A549 (cell line): ENCODE results near the gene SFTPD. TPM values are rescaled to one million over a fixed set of nuclear protein-coding genes. Genes with fewer than 3 reads are reported as not detected.

Source experiments
- ATAC-seq, 2 experiments: fragments of 200-7000 bp in 1 of 2; fragments of >200 bp in 1 of 2; cut with Nextera tagmentation in 1 of 2; cut with Tn5 transposase in 1 of 2; 3 replicates each; pipeline versions ENCODE4 v1.8.0 to v1.9.1; 2018 to 2020; ENCODE audit warnings: mild to moderate bottlenecking in 1 of 2, moderate library complexity in 1 of 2
- CTCF ChIA-PET: fragments of 300-600 bp; sonication (Branson Sonifier 250); formaldehyde crosslinking; extraction: SDS; loops from one replicate; lab custom pipeline; 2021; ENCODE audit warnings: antibody characterized with exemption, inconsistent platforms; lab: Yijun Ruan, JAX
- POLR2A ChIA-PET: fragments of 350-600 bp; formaldehyde crosslinking; extraction: SDS; loops from one replicate; lab custom pipeline; 2021; ENCODE audit warnings: antibody characterized with exemption, inconsistent platforms; lab: Yijun Ruan, JAX
- DNase-seq, 2 experiments: peaks; one replicate each; pipeline versions ENCODE4 v3.0.0 to v3.0.0-alpha.2; 2011 to 2016; ENCODE audit warnings: low read depth in 1 of 2, low spot score in 1 of 2
- FAIRE-seq: peaks from 2 replicates; lab custom pipeline; 2011; peaks lifted over from hg19 to GRCh38; lab: Jason Lieb, UNC
- H3K27ac ChIP-seq, 2 experiments: fragments of >200 bp; sonication (Bioruptor Twin); formaldehyde crosslinking; 3 replicates each; pipeline ENCODE4 v1.5.1; 2016 to 2017
- H3K4me1 ChIP-seq: fragments of >200 bp; sonication (Bioruptor Twin); formaldehyde crosslinking; 3 replicates; pipeline ENCODE4 v1.6.1; 2016
- H3K4me2 ChIP-seq: fragments of >200 bp; sonication (Bioruptor Twin); formaldehyde crosslinking; 3 replicates; pipeline ENCODE4 v1.6.1; 2016
- H3K4me3 ChIP-seq: fragments of >200 bp; sonication (Bioruptor Twin); formaldehyde crosslinking; 3 replicates; pipeline ENCODE4 v1.5.1; 2016
- H3K9me3 ChIP-seq: fragments of >200 bp; sonication (Bioruptor Twin); formaldehyde crosslinking; 3 replicates; pipeline ENCODE4 v1.6.1; 2016
- BHLHE40 ChIP-seq: IDR thresholded peaks from 2 replicates; pipeline ENCODE4 v1.6.1; 2012; ENCODE audit warnings: low read depth, low read length, inconsistent platforms
- CHD4 ChIP-seq: fragments of 200-600 bp; sonication (generic); IDR thresholded peaks from 2 replicates; pipeline ENCODE4 v1.6.1; 2016; ENCODE audit warnings: antibody characterized with exemption, mild to moderate bottlenecking, borderline replicate concordance
- CTCF ChIP-seq: fragments of >200 bp; sonication (Bioruptor Twin); formaldehyde crosslinking; IDR thresholded peaks from 3 replicates; pipeline ENCODE4 v1.5.1; 2016
- EP300 ChIP-seq, 2 experiments: fragments of >200 bp; sonication (Bioruptor Twin); formaldehyde crosslinking; IDR thresholded peaks; 2 replicates in 1 of 2; 3 replicates in 1 of 2; pipeline ENCODE4 v1.6.1; 2016 to 2017
- HES2 ChIP-seq: fragments of >200 bp; sonication (Bioruptor Twin); formaldehyde crosslinking; IDR thresholded peaks from 2 replicates; pipeline ENCODE4 v1.6.1; 2016
- JUN ChIP-seq, 2 experiments: fragments of >200 bp; sonication (Bioruptor Twin); formaldehyde crosslinking; IDR thresholded peaks; 2 replicates in 1 of 2; 3 replicates in 1 of 2; pipeline ENCODE4 v1.6.1; 2016 to 2017
- KDM1A ChIP-seq: fragments of 200-600 bp; sonication (generic); IDR thresholded peaks from 2 replicates; pipeline ENCODE4 v1.6.1; 2016; ENCODE audit warnings: low read depth, mild to moderate bottlenecking
- KDM5A ChIP-seq: fragments of 200-600 bp; sonication (generic); IDR thresholded peaks from 2 replicates; pipeline ENCODE4 v1.6.1; 2016; ENCODE audit warnings: antibody characterized with exemption, mild to moderate bottlenecking
- MAFK ChIP-seq: fragments of 450-650 bp; IDR thresholded peaks from 2 replicates; pipeline ENCODE4 v1.6.1; 2014; ENCODE audit not compliant: partially characterized antibody
- MAX ChIP-seq: IDR thresholded peaks from 2 replicates; pipeline ENCODE4 v1.6.1; 2012
- MAZ ChIP-seq: fragments of 150-350 bp; IDR thresholded peaks from 2 replicates; pipeline ENCODE4 v1.6.1; 2014; ENCODE audit warnings: antibody characterized with exemption, low read depth, low read length, borderline replicate concordance
- NPAS2 ChIP-seq: fragments of 250-450 bp; sonication (Bioruptor Pico); IDR thresholded peaks from 2 replicates; pipeline ENCODE4 v1.8.0; 2022; ENCODE audit warnings: mild to moderate bottlenecking, moderate library complexity, borderline replicate concordance
- POLR2AphosphoS2 ChIP-seq: conservative IDR thresholded peaks from 2 replicates; pipeline ENCODE4 v1.6.1; 2012; ENCODE audit warnings: low read length, improper control_type of control experiment, inconsistent platforms
- RFX5 ChIP-seq: fragments of 450-650 bp; IDR thresholded peaks from 2 replicates; pipeline ENCODE4 v1.7.1; 2014; ENCODE audit warnings: antibody characterized with exemption, mild to moderate bottlenecking, moderate library complexity
- ZC3H11A ChIP-seq: fragments of 450-650 bp; IDR thresholded peaks from 2 replicates; pipeline ENCODE4 v1.6.1; 2014; ENCODE audit warnings: antibody characterized with exemption, mild to moderate bottlenecking
- ZFP36 ChIP-seq: fragments of 450-650 bp; IDR thresholded peaks from 2 replicates; pipeline ENCODE4 v1.6.1; 2014; ENCODE audit warnings: borderline replicate concordance; ENCODE audit not compliant: partially characterized antibody
- ZNF302 ChIP-seq: fragments of 250-450 bp; sonication (Bioruptor Pico); IDR thresholded peaks from 2 replicates; pipeline ENCODE4 v1.9.0; 2021; ENCODE audit warnings: inconsistent platforms, mild to moderate bottlenecking, moderate library complexity
- whole genome bisulfite sequencing: methylation state at CpG from one replicate; pipeline ENCODE4 v1.1.6; 2017; ENCODE audit errors: missing lambda C conversion rate; 5-methylcytosine and 5-hydroxymethylcytosine counted together
- polyA plus RNA-seq, 4 experiments: library from polyadenylated mRNA; depleted of rRNA in 3 of 4; stranded (reverse); fragments of >200 nt; fragmentation: RNase III in 1 of 4; extraction: RNeasy Plus Mini Kit Qiagen cat#74134 plus additional on column Dnase treatment in 1 of 4; gene quantifications; 2 replicates in 3 of 4; 3 replicates in 1 of 4; pipeline ENCODE4 v1.2.3, GENCODE V29; 2011 to 2017
- TF ChIP-seq, protein P1 (sequence below): fragments of 250-450 bp; sonication (Bioruptor Pico); IDR thresholded peaks from 2 replicates; pipeline ENCODE4 v1.5.0; 2020; ENCODE audit warnings: low read depth, mild to moderate bottlenecking, moderate library complexity
- TF ChIP-seq, protein P2 (sequence below): fragments of 250-450 bp; sonication (Bioruptor Pico); IDR thresholded peaks from 2 replicates; pipeline ENCODE4 v1.5.0; 2021; ENCODE audit warnings: mild to moderate bottlenecking, moderate library complexity, borderline replicate concordance
- TF ChIP-seq, protein P3 (sequence below): fragments of 200-600 bp; sonication (generic); IDR thresholded peaks from 2 replicates; pipeline ENCODE4 v1.6.1; 2016; ENCODE audit warnings: antibody characterized with exemption, mild to moderate bottlenecking, moderate library complexity

The SFTPD gene
- polyA plus RNA-seq, 2 of the 4 experiments (the other 2 are of a cell fraction) = 0.17 to 0.19 TPM

DNA sequence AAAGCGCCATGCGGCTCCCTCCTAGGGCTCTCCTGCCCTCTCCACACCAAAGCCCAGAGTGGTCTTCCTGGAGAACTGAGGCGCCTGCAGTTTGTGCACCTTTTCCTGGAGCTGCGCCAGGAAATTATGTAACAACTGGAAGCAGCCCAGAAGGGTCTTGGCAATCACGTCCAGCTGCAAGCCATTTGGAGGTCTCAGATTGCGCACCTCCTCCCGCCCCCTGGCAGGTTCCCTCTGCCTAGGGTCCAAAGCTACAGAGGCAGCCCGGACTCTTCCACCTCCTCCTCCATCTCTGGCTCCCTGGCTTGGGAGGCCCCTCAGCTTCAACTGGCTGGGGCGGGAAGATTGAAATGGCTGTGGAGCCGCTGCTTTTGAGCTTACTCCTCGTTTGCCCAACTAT is 34.0 kb upstream of the SFTPD start:
- DNase-seq (no peak), FAIRE-seq (no peak), ATAC-seq (no peak)
- POLR2A ChIA-PET = interaction anchor here (1.5 kb wide), 1 partner anchor 96 kb away, joined by 4 read pairs; the partner anchor contains the start of gene TMEM254
- Histone ChIP-seq H3K4me1 (0 out of 3 replicates have a peak, but pooled peaks cover 9% of the 10 kb centered on the region), H3K9me3 (no peaks in the 10 kb centered on the region), H3K27ac (no peak overlapping the region; a peak in 1 of 6 replicates), H3K4me2 (peak overlapping the region; percentile 95), H3K4me3 (no peak overlapping the region)
- CTCF ChIA-PET = interaction anchor here (1.1 to 1.7 kb wide), 4 partner anchors 31 to 66 kb away, joined by 3 to 10 read pairs (median 4); no protein-coding TSS in a partner anchor
- 88% methylated on average over 11 of the region's 11 CpGs for WGBS
- TF ChIP-seq POLR2AphosphoS2 (no peak), ZC3H11A (no peak), MAZ (no peak), BHLHE40 (no peak), MAFK (no peak), KDM5A (no peak), JUN (IDR thresholded peaks at IDR 0.05) (no peak), KDM1A (no peak)
- TF ChIP-seq, protein P1, sequence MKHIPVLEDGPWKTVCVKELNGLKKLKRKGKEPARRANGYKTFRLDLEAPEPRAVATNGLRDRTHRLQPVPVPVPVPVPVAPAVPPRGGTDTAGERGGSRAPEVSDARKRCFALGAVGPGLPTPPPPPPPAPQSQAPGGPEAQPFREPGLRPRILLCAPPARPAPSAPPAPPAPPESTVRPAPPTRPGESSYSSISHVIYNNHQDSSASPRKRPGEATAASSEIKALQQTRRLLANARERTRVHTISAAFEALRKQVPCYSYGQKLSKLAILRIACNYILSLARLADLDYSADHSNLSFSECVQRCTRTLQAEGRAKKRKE (CRISPR knock-in tag) = no peak
- TF ChIP-seq, protein P2, sequence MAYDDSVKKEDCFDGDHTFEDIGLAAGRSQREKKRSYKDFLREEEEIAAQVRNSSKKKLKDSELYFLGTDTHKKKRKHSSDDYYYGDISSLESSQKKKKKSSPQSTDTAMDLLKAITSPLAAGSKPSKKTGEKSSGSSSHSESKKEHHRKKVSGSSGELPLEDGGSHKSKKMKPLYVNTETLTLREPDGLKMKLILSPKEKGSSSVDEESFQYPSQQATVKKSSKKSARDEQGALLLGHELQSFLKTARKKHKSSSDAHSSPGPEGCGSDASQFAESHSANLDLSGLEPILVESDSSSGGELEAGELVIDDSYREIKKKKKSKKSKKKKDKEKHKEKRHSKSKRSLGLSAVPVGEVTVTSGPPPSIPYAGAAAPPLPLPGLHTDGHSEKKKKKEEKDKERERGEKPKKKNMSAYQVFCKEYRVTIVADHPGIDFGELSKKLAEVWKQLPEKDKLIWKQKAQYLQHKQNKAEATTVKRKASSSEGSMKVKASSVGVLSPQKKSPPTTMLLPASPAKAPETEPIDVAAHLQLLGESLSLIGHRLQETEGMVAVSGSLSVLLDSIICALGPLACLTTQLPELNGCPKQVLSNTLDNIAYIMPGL = no peak

DNA sequence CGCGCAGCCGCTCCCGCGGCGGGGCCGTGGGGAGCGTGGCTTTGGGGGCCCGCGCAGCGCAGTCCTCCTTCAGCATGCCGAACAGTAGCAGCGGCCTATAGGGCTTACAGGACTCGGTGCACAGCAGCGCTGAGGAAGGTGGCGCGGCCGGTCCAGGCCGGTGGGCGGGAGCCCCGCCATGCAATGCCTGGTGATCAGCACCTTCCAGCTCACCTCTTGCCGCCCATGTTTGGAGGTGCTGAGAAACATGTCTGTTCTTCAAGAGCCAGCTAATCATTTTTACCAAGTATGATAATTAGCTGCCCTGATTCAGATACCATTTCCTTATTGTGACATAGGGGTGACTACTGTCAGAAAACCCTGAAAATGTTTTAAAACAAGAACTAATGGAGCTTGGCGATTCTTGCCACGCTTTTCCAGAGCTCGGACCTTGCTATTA is 33.5 kb upstream of the SFTPD start:
- WGBS = 51% methylated on average over 7 of the region's 25 CpGs
- Histone ChIP-seq H3K9me3 (no peaks in the 10 kb centered on the region), H3K27ac (peak overlapping the region; percentile 90 to 93), H3K4me2 (peak overlapping the region; percentile 95), H3K4me1 (0 out of 3 replicates have a peak, but pooled peaks cover 9% of the 10 kb centered on the region), H3K4me3 (peak overlapping the region; percentile 86)
- POLR2A ChIA-PET = interaction anchor here (1.5 kb wide), 1 partner anchor 96 kb away, joined by 4 read pairs; the partner anchor contains the start of gene TMEM254
- CTCF ChIA-PET = interaction anchor here (1.1 to 1.7 kb wide), 3 partner anchors 30 to 66 kb away, joined by 3 to 10 read pairs (median 4); no protein-coding TSS in a partner anchor
- FAIRE-seq (no peak), ATAC-seq (peak in 1 of 2 experiments; percentile 72; a peak in 3 of 6 replicates), DNase-seq (peak; percentile 6 to 27)
- TF ChIP-seq MAX (0 out of 2 replicates have a peak, but pooled peaks have one; percentile 11), NPAS2 (no peak), ZC3H11A (no peak), JUN (IDR thresholded peaks at IDR 0.05) (no peak), ZFP36 (no peak), KDM5A (no peak), CHD4 (no peak)

- 0 out of 3 replicates have a peak, but pooled peaks cover 9% of the 10 kb centered on the region for H3K4me1 ChIP-seq
- H3K4me2 ChIP-seq = peak overlapping the region; percentile 95
- no peaks in the 10 kb centered on the region for H3K9me3 ChIP-seq
- DNase-seq = peak; percentile 51 to 69
- ChIA-PET CTCF (interaction anchor here (1.7 kb wide), 1 partner anchor 65 kb away, joined by 10 read pairs; no protein-coding TSS in a partner anchor), POLR2A (interaction anchor here (0.8 to 1.5 kb wide), 2 partner anchors 10 to 97 kb away, joined by 3 to 4 read pairs; partner anchors contain the start of gene TMEM254)
- no peak for FAIRE-seq
- peak overlapping the region; percentile 90 to 93 for H3K27ac ChIP-seq
- H3K4me3 ChIP-seq = peak overlapping the region; percentile 86
- peak; percentile 95 to 97 for ATAC-seq
- WGBS = 2% methylated on average over 28 of the region's 89 CpGs
- TF ChIP-seq ZNF302 (CRISPR knock-in tag) (no peak), EP300 (IDR thresholded peaks at IDR 0.05) (no peak), CHD4 (no peak), MAX (peak; percentile 46; the same call in 1 of the 2 replicates), HES2 (no peak), RFX5 (no peak), CTCF (no peak)
- TF ChIP-seq, protein P3, sequence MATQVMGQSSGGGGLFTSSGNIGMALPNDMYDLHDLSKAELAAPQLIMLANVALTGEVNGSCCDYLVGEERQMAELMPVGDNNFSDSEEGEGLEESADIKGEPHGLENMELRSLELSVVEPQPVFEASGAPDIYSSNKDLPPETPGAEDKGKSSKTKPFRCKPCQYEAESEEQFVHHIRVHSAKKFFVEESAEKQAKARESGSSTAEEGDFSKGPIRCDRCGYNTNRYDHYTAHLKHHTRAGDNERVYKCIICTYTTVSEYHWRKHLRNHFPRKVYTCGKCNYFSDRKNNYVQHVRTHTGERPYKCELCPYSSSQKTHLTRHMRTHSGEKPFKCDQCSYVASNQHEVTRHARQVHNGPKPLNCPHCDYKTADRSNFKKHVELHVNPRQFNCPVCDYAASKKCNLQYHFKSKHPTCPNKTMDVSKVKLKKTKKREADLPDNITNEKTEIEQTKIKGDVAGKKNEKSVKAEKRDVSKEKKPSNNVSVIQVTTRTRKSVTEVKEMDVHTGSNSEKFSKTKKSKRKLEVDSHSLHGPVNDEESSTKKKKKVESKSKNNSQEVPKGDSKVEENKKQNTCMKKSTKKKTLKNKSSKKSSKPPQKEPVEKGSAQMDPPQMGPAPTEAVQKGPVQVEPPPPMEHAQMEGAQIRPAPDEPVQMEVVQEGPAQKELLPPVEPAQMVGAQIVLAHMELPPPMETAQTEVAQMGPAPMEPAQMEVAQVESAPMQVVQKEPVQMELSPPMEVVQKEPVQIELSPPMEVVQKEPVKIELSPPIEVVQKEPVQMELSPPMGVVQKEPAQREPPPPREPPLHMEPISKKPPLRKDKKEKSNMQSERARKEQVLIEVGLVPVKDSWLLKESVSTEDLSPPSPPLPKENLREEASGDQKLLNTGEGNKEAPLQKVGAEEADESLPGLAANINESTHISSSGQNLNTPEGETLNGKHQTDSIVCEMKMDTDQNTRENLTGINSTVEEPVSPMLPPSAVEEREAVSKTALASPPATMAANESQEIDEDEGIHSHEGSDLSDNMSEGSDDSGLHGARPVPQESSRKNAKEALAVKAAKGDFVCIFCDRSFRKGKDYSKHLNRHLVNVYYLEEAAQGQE = no peak
Measured at GRCh38 chr10:79981450-79982361, 32.8 kb upstream of the SFTPD start.
